ENCODE results near the gene COG1.

Gene COG1

DNA sequence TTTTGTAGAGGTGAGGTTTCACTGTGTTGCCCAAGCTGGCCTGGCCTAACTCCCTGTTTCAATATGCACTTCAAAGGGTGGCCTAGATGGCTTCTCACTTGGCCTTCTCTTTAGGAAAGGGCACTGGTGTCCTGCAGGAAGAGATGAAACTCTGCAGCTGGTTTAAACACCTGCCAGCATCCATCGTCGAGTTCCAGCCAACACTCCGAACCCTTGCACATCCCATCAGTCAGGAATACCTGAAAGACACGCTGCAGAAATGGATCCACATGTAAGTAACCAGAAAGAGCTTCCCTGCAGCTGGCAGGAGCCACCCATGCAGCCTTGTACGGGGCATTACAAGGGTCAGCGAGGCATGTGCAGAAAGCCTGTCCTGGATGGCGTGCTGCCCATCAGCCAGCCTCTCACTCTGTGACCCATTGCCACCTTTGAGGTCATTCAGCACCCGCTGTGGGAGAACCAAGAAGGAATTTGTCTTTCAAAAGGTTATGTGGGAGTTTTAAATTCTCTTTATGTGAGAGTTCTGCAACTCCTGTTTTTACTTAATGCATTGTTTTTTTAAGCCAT lies 7.0 kb downstream of the COG1 start:
- DNase-seq, result no peak

DNA sequence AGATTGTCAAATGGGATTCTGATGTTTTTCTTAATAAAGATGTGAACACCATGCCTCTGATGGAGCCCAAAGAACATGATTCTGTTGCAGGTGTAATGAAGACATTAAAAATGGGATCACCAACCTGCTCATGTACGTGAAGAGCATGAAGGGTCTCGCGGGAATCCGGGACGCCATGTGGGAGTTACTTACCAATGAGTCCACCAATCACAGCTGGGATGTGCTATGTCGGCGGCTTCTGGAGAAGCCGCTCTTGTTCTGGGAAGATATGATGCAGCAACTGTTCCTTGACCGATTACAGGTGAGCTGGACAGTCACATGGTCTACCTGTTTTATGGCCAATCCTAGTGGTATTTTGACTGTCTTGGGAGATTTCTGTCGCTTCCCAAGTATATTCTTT lies 7.6 kb downstream of the COG1 start:
- no peak for DNase-seq

DNA sequence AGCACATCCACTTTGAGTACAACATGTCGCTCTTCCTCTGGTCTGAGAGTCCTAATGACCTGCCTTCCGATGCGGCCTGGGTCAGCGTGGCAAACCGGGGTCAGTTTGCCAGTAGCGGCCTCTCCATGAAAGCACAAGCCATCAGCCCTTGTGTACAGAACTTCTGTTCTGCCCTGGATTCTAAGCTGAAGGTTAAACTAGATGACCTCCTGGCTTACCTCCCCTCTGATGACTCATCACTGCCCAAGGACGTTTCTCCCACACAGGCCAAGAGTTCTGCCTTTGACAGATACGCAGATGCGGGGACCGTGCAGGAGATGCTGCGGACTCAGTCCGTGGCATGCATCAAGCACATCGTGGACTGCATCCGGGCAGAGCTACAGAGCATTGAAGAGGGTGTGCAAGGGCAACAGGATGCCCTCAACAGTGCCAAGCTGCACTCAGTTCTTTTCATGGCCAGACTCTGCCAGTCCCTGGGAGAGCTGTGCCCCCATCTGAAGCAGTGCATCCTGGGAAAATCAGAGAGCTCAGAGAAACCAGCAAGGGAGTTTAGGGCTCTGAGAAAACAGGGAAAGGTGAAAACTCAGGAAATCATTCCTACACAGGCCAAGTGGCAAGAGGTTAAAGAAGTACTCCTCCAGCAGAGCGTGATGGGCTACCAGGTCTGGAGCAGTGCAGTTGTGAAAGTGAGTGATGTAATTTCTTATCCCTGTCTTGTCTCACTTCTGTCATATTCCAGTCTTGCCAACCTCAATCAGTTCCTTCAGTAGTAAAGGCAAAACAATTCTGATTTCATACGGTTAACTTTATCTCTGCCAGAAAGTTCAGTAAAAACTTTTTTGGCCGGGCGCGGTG lies 8.6 kb downstream of the COG1 start:
- no peak for DNase-seq

DNA sequence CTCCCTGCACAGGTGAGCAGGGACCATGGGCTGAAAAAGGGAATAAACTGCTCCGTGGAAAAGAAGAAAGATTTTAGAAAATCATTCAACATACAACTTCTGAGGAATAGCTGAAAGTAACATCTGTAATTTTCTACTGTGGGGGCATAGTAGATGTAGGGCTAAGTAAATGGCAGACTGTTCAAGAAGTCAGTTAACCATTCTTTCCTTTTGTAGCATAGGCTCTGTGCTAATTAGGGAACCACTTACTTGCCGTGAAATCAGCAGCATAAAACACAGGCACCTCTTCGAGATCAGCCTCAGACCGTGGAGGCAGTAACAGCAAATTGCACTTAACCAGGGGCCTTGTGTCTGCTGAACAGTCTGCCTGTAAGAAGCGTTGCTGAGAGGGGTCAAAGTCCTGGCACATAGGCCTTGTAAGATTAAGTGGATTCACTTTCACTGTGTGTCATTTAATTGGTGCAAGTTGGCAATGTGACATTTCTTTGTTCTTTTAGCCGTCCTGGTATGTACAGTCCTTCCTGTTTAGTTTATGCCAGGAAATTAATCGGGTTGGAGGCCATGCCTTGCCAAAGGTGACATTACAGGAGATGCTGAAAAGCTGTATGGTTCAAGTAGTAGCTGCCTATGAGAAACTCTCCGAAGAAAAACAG lies 10.4 kb downstream of the COG1 start:
- no peak for DNase-seq

DNA sequence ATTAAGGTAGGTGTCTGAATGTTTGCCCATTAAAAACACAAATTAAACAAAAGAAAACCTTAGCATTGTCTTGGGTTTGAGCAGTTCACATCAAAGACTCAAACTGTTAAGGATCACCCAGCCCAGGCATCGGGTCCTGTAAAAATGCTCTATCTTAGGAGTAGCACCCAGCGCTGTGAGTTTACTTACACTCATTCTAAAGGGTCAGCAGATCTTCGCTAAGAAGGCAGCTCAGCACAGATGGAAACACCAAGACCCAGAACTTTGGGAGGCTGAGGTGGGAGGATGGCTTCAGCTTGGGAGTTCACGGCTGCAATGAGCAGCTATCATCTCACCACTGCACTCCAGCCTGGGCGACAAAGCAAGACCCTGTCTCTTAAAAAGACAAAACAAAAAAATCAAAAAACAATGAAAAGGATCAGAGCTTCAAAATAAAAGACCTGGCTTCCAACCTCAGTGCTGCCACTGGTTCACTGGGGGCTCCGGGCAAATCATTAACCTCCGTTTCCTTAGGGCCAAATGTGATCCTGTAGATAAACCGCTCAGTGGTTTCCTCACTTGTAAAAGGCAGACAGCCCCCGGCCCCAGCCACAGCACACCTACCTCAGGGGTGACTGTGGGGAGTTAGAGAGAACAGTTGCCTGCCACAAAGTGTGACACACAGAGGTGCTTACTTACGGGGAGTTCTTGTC lies 11.1 kb downstream of the COG1 start:
- DNase-seq, result no peak

GRCh38 chr17:73205459-73205961 lies 12.7 kb downstream of the COG1 start:
- peak; percentile 59 for DNase-seq

DNA sequence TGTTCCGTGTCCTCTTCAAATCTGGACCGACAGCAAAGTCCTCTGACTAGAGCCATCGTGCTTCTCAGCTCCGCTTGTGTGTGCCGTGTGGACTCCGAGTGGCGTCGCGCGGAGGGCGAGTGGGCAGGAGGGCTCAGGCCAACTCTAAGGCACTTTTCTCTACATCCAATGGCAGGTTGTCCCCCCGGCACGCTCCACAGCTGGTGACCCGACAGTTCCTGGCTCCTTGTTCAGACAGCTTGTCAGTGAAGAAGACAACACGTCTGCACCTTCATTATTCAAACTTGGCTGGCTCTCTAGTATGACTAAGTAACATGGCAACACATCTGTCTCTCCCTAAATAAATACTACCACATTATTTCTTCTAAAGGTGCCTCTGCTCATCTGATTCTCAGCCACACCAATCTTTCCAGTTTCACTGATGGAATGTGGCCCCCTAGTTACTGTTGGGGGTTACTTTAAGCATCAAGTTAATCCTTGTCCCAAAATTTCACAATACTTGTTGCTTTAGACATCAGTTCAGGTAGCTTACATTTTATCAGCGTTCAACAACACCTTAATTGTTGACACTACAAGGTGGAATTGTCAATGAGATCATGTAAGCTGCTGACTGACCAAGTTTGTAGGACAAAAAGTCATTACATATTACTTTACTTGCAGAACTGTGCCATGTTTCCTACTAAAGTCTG lies 15.4 kb downstream of the COG1 start:
- DNase-seq, result no peak

GRCh38 chr17:73209436-73209835 lies 16.6 kb downstream of the COG1 start:
- no peak for DNase-seq

DNA sequence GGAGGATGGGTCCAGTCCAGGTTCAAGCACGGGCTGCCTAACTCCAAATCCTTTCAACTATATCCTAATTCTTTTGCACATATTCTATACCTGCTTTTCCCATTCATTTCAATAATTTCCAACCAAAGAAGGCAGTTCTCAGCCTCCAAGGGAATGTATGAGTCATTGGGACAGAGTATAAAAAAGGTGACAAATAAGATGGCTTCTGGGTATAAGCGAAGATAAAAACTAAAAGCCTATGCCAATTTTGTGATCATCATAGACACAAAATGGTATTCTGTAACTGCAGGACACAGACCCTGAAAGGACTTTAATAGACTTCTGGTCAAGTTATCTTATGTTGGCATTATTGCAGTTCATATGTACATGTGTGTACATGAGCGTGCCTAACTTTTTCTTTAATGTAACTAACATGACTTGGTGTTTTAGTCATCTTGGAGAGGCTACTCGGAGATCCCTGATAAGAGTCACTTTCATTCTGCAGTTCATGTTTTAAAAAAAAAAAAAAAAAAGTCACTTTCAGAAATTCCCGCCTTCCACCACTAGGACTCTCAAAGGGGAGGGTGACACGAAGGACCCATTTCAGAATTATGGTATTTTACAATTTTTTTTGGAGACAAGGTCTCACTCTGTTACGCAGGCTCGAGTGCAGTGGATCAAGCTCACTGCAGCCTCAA lies 17.3 kb downstream of the COG1 start:
- no peak for DNase-seq

DNA sequence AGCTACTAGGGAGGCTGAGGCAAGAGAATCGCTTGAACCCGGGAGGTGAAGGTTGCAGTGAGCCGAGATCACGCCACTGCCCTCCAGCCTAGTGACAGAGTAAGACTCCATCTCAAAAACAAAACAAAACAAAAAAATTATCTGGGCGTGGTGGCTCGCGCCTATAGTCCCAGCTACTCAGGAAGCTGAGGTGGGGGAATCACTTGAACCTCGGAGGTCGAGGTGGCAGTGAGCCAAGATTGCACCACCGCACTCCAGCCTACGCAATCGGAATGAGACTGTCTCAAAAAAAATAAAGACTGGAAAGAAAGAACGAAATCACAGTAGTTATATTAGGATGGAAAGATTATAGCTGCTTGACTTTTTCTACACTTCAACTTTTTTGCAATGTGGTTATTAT lies 18.9 kb downstream of the COG1 start:
- DNase-seq, result no peak

DNA sequence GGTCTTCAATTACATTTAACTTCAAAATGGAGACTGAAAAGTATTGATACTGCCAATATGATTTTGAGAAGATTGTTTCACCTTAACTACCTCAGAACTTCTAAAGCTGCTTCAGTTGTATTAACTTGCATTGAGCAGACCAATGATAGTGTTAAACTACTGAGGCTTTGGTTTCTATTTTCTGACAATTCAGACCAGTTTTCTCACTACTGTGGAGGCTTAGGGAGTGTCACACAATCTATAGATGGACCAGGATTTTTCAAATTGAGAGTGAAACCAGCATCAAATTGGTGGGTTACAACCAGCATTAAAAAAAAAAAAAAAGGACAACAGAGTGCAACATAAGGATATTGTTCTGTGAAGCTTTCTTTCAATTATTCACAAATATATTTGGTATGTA lies 21.2 kb downstream of the COG1 start:
- no peak for DNase-seq

DNA sequence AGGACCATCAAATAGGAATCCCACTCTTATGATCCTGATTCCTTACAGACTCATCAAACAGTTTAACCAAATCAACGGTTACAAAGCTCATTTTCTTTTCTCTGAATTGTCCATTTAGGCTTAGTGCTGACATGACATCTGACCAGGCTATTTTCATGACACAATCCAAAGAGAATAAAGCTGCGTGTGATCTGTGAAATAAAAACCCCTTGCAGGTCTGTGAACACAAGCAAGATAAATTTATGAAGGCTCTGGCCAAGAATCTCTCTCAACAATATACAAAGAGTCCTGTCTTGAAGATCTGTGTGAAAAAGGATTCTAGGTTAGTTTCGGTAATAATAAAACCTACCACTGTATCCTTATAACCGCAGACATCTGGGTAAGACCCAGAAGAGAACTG lies 22.0 kb downstream of the COG1 start:
- no peak for DNase-seq

GRCh38 chr17:73215447-73215846 lies 22.6 kb downstream of the COG1 start:
- DNase-seq, result peak; percentile 49

DNA sequence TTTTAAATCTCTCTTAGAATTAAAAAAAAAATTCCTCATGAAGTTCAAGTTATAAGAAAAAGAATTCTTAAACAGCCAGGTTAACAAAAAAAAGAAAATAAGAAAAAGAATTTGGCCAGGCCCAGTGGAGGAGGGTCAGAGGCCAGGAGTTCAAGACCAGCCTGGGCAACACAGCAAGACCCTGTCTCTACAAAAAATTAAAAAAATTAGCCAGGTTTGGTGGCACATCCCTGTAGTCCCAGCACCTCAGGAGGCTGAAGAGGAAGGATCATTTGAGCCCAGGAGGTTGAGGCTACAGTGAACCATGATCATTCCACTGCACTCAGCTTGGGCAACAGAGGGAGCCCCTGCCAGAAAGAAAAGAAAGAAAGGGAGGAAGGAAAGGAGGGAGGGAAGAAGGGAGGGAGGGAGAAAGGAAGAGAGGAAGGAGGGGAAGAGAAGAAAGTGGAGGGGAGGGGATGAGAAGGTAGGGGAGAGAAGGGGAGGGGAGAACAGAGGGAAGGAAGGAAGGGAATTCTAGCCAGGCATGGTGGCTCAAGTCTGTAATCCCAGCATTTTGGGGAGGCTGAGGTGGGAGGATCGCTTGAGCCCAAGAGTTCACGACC lies 30.9 kb downstream of the COG1 start:
- DNase-seq, result no peak

- DNase-seq, result no peak
These were observed 31.4 kb downstream of the COG1 start for GRCh38 chr17:73224237-73224636.

DNA sequence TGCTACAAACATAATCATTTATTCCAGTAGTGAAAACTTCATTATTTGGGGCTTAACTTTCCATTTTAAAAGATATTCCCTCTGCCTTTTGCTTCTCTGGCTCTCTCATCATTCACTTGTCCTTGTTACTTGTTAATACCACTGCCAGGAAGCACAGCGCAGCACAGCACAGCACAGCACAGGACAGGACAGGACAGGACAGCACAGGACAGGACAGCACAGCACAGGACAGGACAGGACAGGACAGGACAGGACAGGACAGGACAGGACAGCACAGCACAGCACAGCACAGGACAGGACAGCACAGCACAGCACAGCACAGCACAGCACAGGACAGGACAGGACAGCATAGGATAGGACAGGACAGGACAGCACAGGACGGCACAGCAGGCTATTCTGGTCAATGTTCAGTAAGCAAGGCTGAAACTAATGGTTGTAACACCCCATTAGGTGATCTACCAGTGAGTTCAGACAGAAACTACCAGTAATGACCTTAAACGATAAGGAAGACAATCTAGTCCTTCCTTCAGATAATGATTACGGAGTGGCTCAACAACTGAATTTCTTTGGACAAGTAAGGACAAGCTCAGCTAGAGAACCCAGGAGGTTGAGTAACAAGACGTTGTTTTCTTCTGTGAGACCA lies 31.9 kb downstream of the COG1 start:
- DNase-seq, result no peak

- DNase-seq, result no peak
These were observed 33.8 kb downstream of the COG1 start for GRCh38 chr17:73226556-73227172.

- DNase-seq, result no peak
These were observed 34.5 kb downstream of the COG1 start for GRCh38 chr17:73227379-73227778.

GRCh38 chr17:73227944-73228343 lies 35.1 kb downstream of the COG1 start:
- DNase-seq, result no peak

- DNase-seq, result peak; percentile 29
These were observed 35.9 kb downstream of the COG1 start for GRCh38 chr17:73228748-73229236.

DNA sequence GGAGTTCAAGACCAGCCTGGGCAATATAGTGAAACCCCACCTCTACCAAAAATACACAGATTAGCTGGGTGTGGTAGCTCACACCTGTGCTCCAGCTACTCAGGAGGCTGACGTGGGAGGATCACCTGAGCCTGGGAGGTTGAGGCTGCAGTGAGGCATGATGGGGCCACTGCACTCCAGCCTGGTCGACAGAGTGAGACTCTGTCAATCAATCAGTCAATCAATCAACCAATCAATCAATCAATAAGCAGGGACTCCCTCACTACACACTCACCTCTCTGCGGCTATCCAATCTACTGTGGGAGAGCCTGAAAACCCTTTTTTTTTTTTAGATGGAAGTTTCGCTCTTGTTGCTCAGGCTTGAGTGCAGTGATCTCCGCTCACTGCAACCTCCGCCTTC lies 37.2 kb downstream of the COG1 start:
- DNase-seq, result no peak
